Activated naive CD4-positive, alpha-beta T cell treated with anti-CD3 and anti-CD28 coated beads, Interleukin-2, amount 10 ng/mL, durations not matched to agents 7 days and 5 days (primary cell): Measurements from ENCODE around the gene PSD.

Source experiments
- CTCF ChIA-PET: fragments of 350-600 bp; sonication (Branson Sonifier 250); formaldehyde crosslinking; loops from one replicate; lab custom pipeline; 2021; ENCODE audit warnings: antibody characterized with exemption; lab: Charles Lee
- DNase-seq: peaks from one replicate; pipeline ENCODE4 v3.0.0-alpha.2; 2020
- H3K27ac Mint-ChIP-seq: one replicate; pipeline ENCODE4 v1.8.0; 2021; ENCODE audit warnings: mild to moderate bottlenecking, moderate library complexity, mixed read lengths
- H3K27me3 Mint-ChIP-seq: one replicate; pipeline ENCODE4 v1.8.0; 2021; ENCODE audit warnings: mild to moderate bottlenecking, mixed read lengths
- H3K36me3 Mint-ChIP-seq: one replicate; pipeline ENCODE4 v1.8.0; 2021; ENCODE audit warnings: mixed read lengths
- H3K4me1 Mint-ChIP-seq: one replicate; pipeline ENCODE4 v1.8.0; 2021; ENCODE audit warnings: mixed read lengths
- H3K4me3 Mint-ChIP-seq: one replicate; pipeline ENCODE4 v1.8.0; 2021; ENCODE audit warnings: mild to moderate bottlenecking, moderate library complexity, mixed read lengths
- H3K9me3 Mint-ChIP-seq: one replicate; pipeline ENCODE4 v1.8.0; 2021; ENCODE audit warnings: mixed read lengths

Gene PSD

DNA sequence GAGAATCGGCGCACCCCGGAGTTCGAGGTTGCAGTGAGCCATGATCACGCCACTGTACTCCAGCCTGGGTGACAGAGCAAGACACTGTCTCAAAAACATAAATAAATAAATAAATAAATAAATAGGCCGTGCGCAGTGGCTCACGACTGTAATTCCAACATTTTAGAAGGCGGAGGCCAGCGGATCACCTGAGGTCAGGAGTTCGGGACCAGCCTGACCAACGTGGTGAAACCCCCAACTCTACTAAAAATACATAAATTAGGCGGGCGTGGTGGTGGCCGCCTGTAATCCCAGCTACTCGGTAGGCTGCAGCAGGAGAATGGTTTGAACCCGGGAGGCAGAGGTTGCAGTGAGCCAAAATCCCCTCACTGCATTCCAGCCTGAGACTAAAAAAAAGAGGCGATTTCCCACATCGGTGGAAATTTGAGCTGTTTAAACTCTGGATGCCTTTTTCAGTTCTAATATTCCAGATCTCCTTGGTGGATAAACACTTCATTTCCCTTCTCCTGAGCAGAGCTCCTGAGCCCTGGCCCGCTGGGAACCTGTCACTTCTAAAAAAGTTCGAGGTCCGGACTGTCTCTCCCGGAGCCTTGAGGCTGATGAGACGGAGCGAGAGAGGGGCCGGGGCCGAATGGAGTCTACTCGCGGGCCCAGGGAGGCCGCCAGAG is 25.0 kb downstream of the PSD start:
- H3K27ac Mint-ChIP-seq = peak overlapping the region; percentile 96
- H3K9me3 Mint-ChIP-seq = no peaks in the 10 kb centered on the region
- peaks cover 38% of the 10 kb centered on the region for H3K4me1 Mint-ChIP-seq
- H3K4me3 Mint-ChIP-seq = peak overlapping the region; percentile 79
- H3K36me3 Mint-ChIP-seq = peaks cover 25% of the 10 kb centered on the region
- CTCF ChIA-PET = interaction anchor here (0.7 to 13.7 kb wide), 23 partner anchors 9 to 224 kb away, joined by 3 to 174 read pairs (median 4); partner anchors contain the start of genes ACTR1A, ELOVL3, GBF1 and PITX3
- no peak for DNase-seq
- H3K27me3 Mint-ChIP-seq = peaks cover 10% of the 10 kb centered on the region

DNA sequence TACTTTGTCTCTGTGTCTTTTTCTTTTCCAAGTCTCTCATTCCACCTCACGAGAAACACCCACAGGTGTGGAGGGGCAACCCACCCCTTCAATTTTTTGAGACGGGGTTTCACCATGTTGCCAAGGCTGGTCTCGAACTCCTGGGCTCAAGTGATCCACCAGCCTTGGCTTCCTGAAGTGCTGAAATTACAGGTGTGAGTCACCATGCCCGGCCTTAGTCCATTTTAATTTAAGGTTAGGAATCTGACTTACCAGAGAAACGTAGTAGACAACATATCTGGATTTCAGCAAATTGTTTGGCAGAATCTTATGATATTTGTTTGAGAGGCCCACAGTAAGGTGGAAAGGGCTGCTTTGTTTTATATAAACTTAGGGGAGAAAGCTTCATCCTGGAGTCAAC is 26.3 kb downstream of the PSD start:
- Mint-ChIP-seq H3K4me1 (peaks cover 25% of the 10 kb centered on the region), H3K36me3 (peaks cover 16% of the 10 kb centered on the region), H3K9me3 (no peaks in the 10 kb centered on the region), H3K4me3 (no peak overlapping the region), H3K27me3 (peaks cover 14% of the 10 kb centered on the region), H3K27ac (no peak overlapping the region)
- CTCF ChIA-PET = interaction anchor here (0.7 to 13.7 kb wide), 9 partner anchors 8 to 191 kb away, joined by 3 to 174 read pairs (median 5); partner anchors contain the start of genes ACTR1A and ELOVL3
- no peak for DNase-seq

DNA sequence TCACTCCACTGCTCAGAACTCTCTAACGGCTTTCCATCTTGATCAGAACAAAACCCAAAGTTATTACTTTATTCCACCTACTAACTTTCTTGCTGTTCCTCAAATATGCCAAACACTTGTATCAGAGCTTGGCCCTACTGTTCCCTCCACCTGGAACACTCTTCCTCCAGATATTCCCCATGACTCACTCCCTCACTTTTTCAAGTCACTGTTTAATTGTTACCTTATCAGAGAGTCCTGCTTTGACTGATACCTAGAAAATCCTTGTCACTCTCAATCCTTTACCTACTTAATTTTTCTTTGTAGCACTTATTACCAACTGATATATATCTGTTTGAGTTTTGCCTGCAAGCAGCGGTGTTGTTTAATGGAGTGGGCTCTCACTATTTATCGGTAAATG is 28.7 kb downstream of the PSD start:
- CTCF ChIA-PET = interaction anchor here (1.4 to 1.7 kb wide), 2 partner anchors 158 to 193 kb away, joined by 3 to 7 read pairs; no protein-coding TSS in a partner anchor
- H3K36me3 Mint-ChIP-seq = no peaks in the 10 kb centered on the region
- H3K4me1 Mint-ChIP-seq = peaks cover 10% of the 10 kb centered on the region
- H3K9me3 Mint-ChIP-seq = no peaks in the 10 kb centered on the region
- H3K27me3 Mint-ChIP-seq = peaks cover 14% of the 10 kb centered on the region
- no peak overlapping the region for H3K27ac Mint-ChIP-seq
- H3K4me3 Mint-ChIP-seq = no peak overlapping the region
- no peak for DNase-seq

DNA sequence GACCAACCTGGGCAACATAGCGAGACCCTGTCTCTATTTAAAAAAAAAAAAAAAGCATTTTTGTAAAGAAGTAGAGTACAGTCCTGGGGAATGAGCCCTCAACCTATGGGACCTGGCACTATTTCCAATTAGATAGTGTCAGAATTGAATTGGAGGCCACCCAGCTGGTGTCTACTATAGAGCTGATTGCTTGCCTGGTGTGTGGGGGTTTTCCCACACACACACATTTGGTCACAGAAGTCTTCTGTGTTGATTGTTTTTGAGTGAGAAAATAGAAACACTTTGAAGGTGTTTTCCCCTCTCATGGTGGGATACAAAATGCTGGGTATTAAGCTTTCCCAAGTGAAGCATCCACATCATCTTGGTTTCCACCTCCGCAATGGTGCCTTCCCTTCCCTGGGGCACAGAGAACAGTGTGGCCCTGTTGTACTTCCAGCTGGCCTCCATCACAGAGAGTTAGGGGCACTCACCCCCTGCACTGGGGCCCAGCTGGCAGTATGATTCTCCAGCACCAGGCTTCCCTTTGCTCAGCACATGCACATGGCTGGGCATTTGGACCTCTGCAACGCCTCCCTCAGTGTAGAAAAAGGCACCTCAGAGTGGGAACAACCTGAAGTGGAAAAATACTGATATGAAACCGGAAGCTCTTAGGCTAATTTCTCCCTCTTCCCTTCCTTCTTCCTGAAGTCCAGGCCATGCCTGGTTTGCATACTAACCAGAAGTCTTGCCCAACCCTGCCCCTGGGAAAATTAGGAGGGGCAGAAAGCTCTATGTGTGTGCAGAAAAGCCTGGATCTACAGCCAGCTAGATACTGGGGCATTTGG is 33.8 kb downstream of the PSD start:
- CTCF ChIA-PET = interaction anchor here (0.6 to 3.1 kb wide), 10 partner anchors 8 to 199 kb away, joined by 3 to 15 read pairs (median 6); no protein-coding TSS in a partner anchor
- H3K27me3 Mint-ChIP-seq = peaks cover 4% of the 10 kb centered on the region
- no peak overlapping the region for H3K27ac Mint-ChIP-seq
- H3K9me3 Mint-ChIP-seq = no peaks in the 10 kb centered on the region
- H3K4me3 Mint-ChIP-seq = no peak overlapping the region
- peaks cover 15% of the 10 kb centered on the region for H3K36me3 Mint-ChIP-seq
- no peak for DNase-seq
- no peaks in the 10 kb centered on the region for H3K4me1 Mint-ChIP-seq

DNA sequence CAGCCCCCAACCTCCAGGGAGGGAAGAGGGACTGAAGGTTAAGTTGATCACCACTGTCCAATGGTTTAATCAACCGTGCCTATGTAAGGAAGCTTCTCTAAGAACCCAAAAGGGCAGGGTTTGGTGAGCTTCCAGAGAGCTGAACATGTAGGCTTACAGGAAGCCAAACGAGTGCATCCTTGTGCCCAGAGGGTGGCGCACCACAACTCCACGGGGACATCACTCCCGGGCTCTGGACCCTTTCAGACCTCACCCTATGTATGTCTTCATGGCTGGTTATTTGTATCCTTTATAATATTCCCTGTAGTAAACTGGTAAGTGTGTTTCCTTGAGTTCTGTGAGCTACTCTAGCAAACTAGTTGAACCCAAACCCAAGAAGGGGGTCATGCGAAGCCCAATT is 34.5 kb downstream of the PSD start:
- Mint-ChIP-seq H3K4me1 (no peaks in the 10 kb centered on the region), H3K27me3 (peaks cover 4% of the 10 kb centered on the region), H3K36me3 (peaks cover 20% of the 10 kb centered on the region)

DNA sequence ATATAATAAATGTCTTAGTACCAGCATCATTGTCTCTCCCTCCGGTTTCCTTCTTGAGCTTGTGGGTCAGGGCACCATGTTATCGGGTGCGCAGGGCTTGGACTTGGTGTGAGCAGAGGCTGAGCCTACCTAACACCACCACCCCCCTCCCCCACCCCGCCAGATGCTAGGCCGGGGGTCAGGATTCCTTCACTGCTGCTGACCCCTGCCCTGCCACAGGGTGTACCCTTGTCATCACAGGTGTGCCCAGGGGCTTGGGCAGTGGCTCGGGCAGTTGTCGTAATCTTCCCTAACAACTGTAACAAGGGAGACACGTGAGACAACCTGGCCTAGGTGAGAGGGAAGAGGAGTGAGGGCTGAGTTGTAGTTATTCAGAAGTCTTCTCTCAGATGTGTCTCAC is 35.7 kb downstream of the PSD start:
- Mint-ChIP-seq H3K27me3 (no peaks in the 10 kb centered on the region), H3K36me3 (peaks cover 22% of the 10 kb centered on the region), H3K4me3 (no peak overlapping the region), H3K27ac (no peak overlapping the region), H3K4me1 (no peaks in the 10 kb centered on the region), H3K9me3 (no peaks in the 10 kb centered on the region)
- no peak for DNase-seq
- CTCF ChIA-PET = interaction anchor here (2.1 to 3.1 kb wide), 2 partner anchors 31 to 152 kb away, joined by 6 to 15 read pairs; no protein-coding TSS in a partner anchor

More for the DNA sequence above, 34.5 kb downstream of the PSD start:
- no peaks in the 10 kb centered on the region for H3K9me3 Mint-ChIP-seq
- no peak for DNase-seq
- no peak overlapping the region for H3K4me3 Mint-ChIP-seq
- H3K27ac Mint-ChIP-seq = no peak overlapping the region
- CTCF ChIA-PET = interaction anchor here (0.6 to 3.1 kb wide), 9 partner anchors 9 to 199 kb away, joined by 3 to 15 read pairs (median 6); no protein-coding TSS in a partner anchor

DNA sequence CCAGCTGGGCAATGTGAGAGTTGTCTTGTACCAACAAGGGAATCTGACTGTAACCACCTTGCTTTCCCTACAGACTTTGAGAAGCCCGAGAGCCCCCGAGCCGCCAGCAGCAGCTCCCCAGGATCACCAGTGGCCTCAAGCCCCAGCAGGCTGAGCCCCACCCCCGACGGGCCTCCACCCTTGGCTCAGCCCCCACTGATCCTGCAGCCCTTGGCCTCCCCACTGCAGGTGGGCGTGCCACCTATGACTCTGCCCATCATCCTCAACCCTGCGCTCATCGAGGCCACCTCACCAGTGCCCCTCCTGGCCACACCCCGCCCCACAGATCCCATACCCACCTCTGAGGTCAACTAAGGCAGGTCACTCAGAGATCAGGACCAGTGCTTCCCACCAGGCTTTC is 36.6 kb downstream of the PSD start:
- Mint-ChIP-seq H3K4me3 (no peak overlapping the region), H3K9me3 (no peaks in the 10 kb centered on the region), H3K27ac (no peak overlapping the region), H3K27me3 (no peaks in the 10 kb centered on the region), H3K36me3 (peaks cover 22% of the 10 kb centered on the region), H3K4me1 (no peaks in the 10 kb centered on the region)
- DNase-seq = no peak
- CTCF ChIA-PET = interaction anchor here (0.6 to 2.1 kb wide), 4 partner anchors 20 to 152 kb away, joined by 3 to 6 read pairs (median 4); no protein-coding TSS in a partner anchor

DNA sequence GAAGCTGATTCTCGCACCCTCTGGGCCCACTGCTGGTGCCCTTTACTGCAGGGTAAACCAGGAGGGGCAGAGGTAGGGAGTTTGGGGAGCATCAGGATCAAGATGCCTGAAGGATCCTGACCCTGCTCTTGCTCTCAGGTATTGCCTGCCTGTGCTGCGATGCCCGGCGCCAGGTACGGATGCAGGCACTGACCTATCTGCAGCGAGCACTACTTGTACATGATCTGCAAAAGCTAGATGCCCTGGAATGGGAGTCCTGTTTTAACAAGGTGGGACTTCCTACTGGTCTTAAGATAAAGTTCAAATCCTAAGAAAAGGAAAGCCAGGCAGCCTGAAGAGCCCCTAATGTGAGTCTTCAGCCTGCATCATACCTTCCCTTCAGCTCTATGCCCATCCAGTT is 39.2 kb downstream of the PSD start:
- DNase-seq = no peak
- CTCF ChIA-PET = interaction anchor here (1.1 kb wide), 1 partner anchor 27 kb away, joined by 3 read pairs; no protein-coding TSS in a partner anchor
- H3K36me3 Mint-ChIP-seq = peaks cover 36% of the 10 kb centered on the region

DNA sequence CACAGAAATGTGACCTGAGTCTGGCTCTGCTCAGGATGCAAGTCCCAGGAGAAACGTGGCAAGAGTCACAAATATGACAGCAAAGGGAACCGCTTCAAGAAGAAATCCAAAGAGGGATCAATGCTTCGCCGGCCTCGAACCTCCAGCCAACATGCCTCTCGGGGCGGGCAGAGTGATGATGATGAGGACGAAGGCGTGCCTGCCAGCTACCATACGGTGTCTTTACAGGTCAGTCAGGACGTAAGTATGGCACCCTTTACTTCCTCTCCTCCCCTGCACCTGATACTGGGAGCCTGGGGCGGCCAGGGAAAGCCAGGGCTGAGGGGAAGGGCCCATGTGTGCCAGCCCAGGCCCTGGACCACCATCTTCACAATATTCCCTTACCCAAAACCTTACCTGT is 41.7 kb downstream of the PSD start:
- H3K4me3 Mint-ChIP-seq = no peak overlapping the region
- CTCF ChIA-PET = interaction anchor here (1.7 to 2.3 kb wide), 2 partner anchors 22 to 146 kb away, joined by 3 to 8 read pairs; no protein-coding TSS in a partner anchor
- H3K36me3 Mint-ChIP-seq = peaks cover 43% of the 10 kb centered on the region
- no peak for DNase-seq
- no peaks in the 10 kb centered on the region for H3K4me1 Mint-ChIP-seq
- no peaks in the 10 kb centered on the region for H3K9me3 Mint-ChIP-seq
- H3K27ac Mint-ChIP-seq = no peak overlapping the region
- H3K27me3 Mint-ChIP-seq = no peaks in the 10 kb centered on the region

More for the DNA sequence above, 39.2 kb downstream of the PSD start:
- Mint-ChIP-seq H3K27me3 (no peaks in the 10 kb centered on the region), H3K4me3 (no peak overlapping the region), H3K9me3 (no peaks in the 10 kb centered on the region), H3K27ac (no peak overlapping the region), H3K4me1 (no peaks in the 10 kb centered on the region)

DNA sequence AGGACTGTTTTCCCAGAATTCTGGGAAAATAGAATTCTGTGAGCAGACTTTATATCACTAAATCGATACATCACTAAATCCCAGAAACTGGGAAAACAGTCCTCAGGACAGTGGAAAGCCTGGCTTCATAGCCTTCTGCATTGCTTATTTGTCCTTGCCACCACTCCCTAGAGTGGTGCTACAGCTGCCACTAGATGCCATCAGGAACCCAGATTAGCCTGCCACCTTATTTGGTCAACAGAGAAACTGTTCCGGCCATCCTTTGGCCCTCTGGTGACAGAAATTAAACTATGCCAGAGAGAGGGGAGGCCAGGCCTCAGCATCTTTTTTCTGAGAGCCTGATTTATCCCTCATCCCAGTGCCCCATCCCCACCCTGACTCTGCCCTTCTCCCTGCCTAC is 42.7 kb downstream of the PSD start:
- no peaks in the 10 kb centered on the region for H3K9me3 Mint-ChIP-seq
- CTCF ChIA-PET = interaction anchor here (1.2 to 2.3 kb wide), 4 partner anchors 9 to 145 kb away, joined by 3 to 8 read pairs (median 6); no protein-coding TSS in a partner anchor
- no peak overlapping the region for H3K27ac Mint-ChIP-seq
- no peaks in the 10 kb centered on the region for H3K4me1 Mint-ChIP-seq
- no peaks in the 10 kb centered on the region for H3K27me3 Mint-ChIP-seq
- H3K36me3 Mint-ChIP-seq = peaks cover 47% of the 10 kb centered on the region
- DNase-seq = no peak
- H3K4me3 Mint-ChIP-seq = no peak overlapping the region

DNA sequence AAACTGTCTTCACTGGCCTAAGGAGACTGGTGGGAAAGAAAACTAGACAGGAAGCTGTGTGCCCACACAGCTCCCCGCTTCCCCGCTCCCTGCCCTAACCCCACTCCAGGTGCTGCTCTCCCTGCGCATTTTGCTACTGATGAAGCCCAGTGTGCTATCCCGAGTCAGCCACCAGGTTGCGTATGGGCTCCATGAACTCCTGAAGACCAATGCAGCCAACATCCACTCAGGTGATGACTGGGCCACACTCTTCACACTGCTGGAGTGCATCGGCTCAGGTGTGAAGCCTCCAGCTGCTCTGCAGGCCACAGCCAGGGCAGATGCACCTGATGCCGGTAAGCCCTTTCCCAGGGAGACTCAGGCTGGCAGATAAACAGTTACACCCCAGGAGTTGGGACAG is 43.3 kb downstream of the PSD start:
- Mint-ChIP-seq H3K4me3 (no peak overlapping the region), H3K9me3 (no peaks in the 10 kb centered on the region), H3K27me3 (no peaks in the 10 kb centered on the region), H3K27ac (no peak overlapping the region), H3K36me3 (peaks cover 52% of the 10 kb centered on the region), H3K4me1 (no peaks in the 10 kb centered on the region)
- CTCF ChIA-PET = interaction anchor here (1.2 to 2.1 kb wide), 3 partner anchors 10 to 24 kb away, joined by 3 to 6 read pairs (median 6); no protein-coding TSS in a partner anchor
- DNase-seq = peak; percentile 30

DNA sequence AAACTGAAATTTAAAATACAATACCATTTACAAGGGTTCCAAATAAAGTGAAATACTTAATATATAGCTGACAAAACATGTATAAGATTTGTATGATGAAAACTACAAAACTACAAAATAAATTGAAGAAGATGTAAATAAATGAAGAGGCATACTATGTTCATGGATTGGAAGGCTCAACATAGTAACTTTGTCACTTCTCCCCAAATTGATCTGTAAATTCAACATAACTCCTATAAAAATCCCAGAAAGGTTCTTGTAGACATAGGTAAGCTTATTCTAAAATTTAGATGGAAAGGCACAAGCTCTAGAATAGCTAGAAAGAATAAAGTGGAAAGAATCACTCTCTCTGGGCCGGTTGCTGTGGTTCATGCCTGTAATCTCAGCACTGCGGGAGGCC is 47.3 kb downstream of the PSD start:
- no peak for DNase-seq
- H3K27me3 Mint-ChIP-seq = no peaks in the 10 kb centered on the region
- peaks cover 68% of the 10 kb centered on the region for H3K36me3 Mint-ChIP-seq
- no peaks in the 10 kb centered on the region for H3K9me3 Mint-ChIP-seq
- H3K4me3 Mint-ChIP-seq = no peak overlapping the region
- CTCF ChIA-PET = interaction anchor here (0.7 to 1.7 kb wide), 2 partner anchors 19 to 21 kb away, joined by 3 to 6 read pairs; no protein-coding TSS in a partner anchor
- no peaks in the 10 kb centered on the region for H3K4me1 Mint-ChIP-seq
- H3K27ac Mint-ChIP-seq = no peak overlapping the region

DNA sequence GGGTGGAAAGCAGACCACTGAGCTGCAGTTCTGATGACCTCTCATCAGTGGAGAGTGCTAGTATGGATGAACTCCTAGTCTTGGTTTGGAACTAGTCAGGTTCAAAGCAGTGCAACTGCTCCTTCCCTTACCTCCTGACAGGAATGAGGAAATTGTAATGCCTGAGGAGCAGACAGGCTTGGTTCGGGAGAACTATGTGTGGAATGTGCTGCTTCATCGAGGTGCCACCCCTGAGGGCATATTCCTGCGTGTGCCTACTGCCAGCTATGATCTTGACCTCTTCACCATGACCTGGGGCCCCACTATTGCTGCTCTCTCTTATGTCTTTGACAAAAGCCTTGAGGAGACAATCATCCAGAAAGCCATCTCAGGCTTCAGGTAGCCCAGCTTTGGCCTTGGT is 50.5 kb downstream of the PSD start:
- H3K27ac Mint-ChIP-seq = no peak overlapping the region
- no peaks in the 10 kb centered on the region for H3K9me3 Mint-ChIP-seq
- no peaks in the 10 kb centered on the region for H3K27me3 Mint-ChIP-seq
- DNase-seq = no peak
- H3K4me1 Mint-ChIP-seq = no peaks in the 10 kb centered on the region
- no peak overlapping the region for H3K4me3 Mint-ChIP-seq
- CTCF ChIA-PET = interaction anchor here (0.7 to 1.6 kb wide), 3 partner anchors 13 to 137 kb away, joined by 3 to 10 read pairs (median 5); no protein-coding TSS in a partner anchor
- peaks cover 71% of the 10 kb centered on the region for H3K36me3 Mint-ChIP-seq

DNA sequence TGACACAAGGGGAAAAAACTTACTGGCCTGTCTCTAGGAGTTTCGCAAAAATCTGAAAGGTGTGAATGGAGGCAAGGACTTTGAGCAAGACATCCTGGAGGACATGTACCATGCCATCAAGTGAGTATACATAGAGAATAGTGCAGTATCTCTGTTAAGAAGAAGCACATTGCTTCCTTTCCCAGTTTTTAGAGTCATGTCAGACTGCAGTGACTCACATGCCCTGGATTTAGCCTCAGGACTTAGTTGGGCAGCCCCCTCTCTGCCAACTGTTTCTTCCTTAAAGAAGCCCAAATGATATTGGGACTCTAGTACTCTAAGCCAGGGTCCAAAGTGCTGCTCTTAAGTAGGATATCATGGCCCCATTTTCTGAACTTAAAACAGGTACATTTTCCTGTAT is 51.1 kb downstream of the PSD start:
- CTCF ChIA-PET = no interaction called here
- H3K36me3 Mint-ChIP-seq = peaks cover 73% of the 10 kb centered on the region
- H3K4me3 Mint-ChIP-seq = no peak overlapping the region
- H3K27ac Mint-ChIP-seq = no peak overlapping the region
- DNase-seq = no peak
- H3K9me3 Mint-ChIP-seq = no peaks in the 10 kb centered on the region
- H3K4me1 Mint-ChIP-seq = no peaks in the 10 kb centered on the region
- H3K27me3 Mint-ChIP-seq = no peaks in the 10 kb centered on the region
